ENCODE results near the gene SMIM45.
"Not testable (repeated sequence)": the region's sequence is repeated elsewhere in the genome, so short reads cannot be mapped to it uniquely, and the experiment has no call there.

The SMIM45 gene

GRCh38 chr22:41934284-41935014 is 17.5 kb upstream of the SMIM45 start:
- no peak for DNase-seq (ENCODE audit: low spot score)

GRCh38 chr22:41935015-41935351 is 17.0 kb upstream of the SMIM45 start:
- no peak for DNase-seq (ENCODE audit: low spot score)

GRCh38 chr22:41935509-41935908 is 16.4 kb upstream of the SMIM45 start:
- no peak for DNase-seq (ENCODE audit: low spot score)

- no peak for DNase-seq (ENCODE audit: low spot score)
These were observed 15.1 kb upstream of the SMIM45 start for GRCh38 chr22:41936894-41937169.

- DNase-seq (ENCODE audit: low spot score), result no peak
These were observed 11.7 kb upstream of the SMIM45 start for GRCh38 chr22:41939981-41940831.

GRCh38 chr22:41940832-41941765 is 10.9 kb upstream of the SMIM45 start:
- DNase-seq (ENCODE audit: low spot score), result peak; percentile 65

GRCh38 chr22:41943661-41944209 is 8.2 kb upstream of the SMIM45 start:
- DNase-seq (ENCODE audit: low spot score), result no peak

GRCh38 chr22:41946629-41947423 is 5.1 kb upstream of the SMIM45 start, which contains the start of gene CENPM:
Gene CENPM, minus strand, starts transcription at chr22:41947152. Its CDS starts 76 bp downstream, at chr22:41947076.
- peak; percentile 73 for DNase-seq (ENCODE audit: low spot score)

- no peak for DNase-seq (ENCODE audit: low spot score)
These were observed 4.4 kb upstream of the SMIM45 start for GRCh38 chr22:41947424-41948080.

- no peak for DNase-seq (ENCODE audit: low spot score)
These were observed 3.8 kb upstream of the SMIM45 start for GRCh38 chr22:41948142-41948541.

GRCh38 chr22:41948928-41949296 is 3.0 kb upstream of the SMIM45 start:
- not testable (repeated sequence) for DNase-seq (ENCODE audit: low spot score)

- no peak for DNase-seq (ENCODE audit: low spot score)
These were observed 2.5 kb upstream of the SMIM45 start for GRCh38 chr22:41949297-41949965.

- DNase-seq (ENCODE audit: low spot score), result no peak
These were observed 763 bp downstream of the SMIM45 start for GRCh38 chr22:41952713-41953112.

GRCh38 chr22:41957941-41958556 is 6.1 kb downstream of the SMIM45 start:
- no peak for DNase-seq (ENCODE audit: low spot score)

- no peak for DNase-seq (ENCODE audit: low spot score)
These were observed 11.6 kb downstream of the SMIM45 start for GRCh38 chr22:41963453-41964111.

- no peak for DNase-seq (ENCODE audit: low spot score)
These were observed 12.2 kb downstream of the SMIM45 start for GRCh38 chr22:41964112-41964491.

GRCh38 chr22:41966225-41966606 is 14.3 kb downstream of the SMIM45 start:
- no peak for DNase-seq (ENCODE audit: low spot score)

- no peak for DNase-seq (ENCODE audit: low spot score)
These were observed 14.8 kb downstream of the SMIM45 start for GRCh38 chr22:41966607-41967240.

- no peak for DNase-seq (ENCODE audit: low spot score)
These were observed 16.7 kb downstream of the SMIM45 start for GRCh38 chr22:41968601-41969000.
